Sigmoid colon (tissue), 7 donors: ENCODE measurements around the gene GTPBP4. TPM values are rescaled to one million over a fixed set of nuclear protein-coding genes. Genes with fewer than 3 reads are reported as not detected.

Source experiments
- DNase-seq: peaks from one replicate; pipeline ENCODE4 v3.0.0-alpha.2; 2019
- H3K27ac ChIP-seq, 4 donors: fragments of 200-600 bp; sonication (generic); one replicate each; pipeline ENCODE4 v1.5.1; 2016 to 2019; ENCODE audit warnings: mild to moderate bottlenecking in 1 of 4
- H3K27me3 ChIP-seq, 3 donors: fragments of 200-600 bp; sonication (generic); one replicate each; pipeline ENCODE4 v1.5.1; 2019; ENCODE audit warnings: mild to moderate bottlenecking in 1 of 3
- H3K36me3 ChIP-seq, 4 donors: fragments of 200-600 bp; sonication (generic); one replicate each; pipeline ENCODE4 v1.5.1; 2016 to 2019
- H3K4me1 ChIP-seq, 4 donors: fragments of 200-600 bp; sonication (generic); one replicate each; pipeline ENCODE4 v1.5.1; 2017 to 2019
- H3K4me3 ChIP-seq, 4 donors: fragments of 200-600 bp; sonication (generic); one replicate each; pipeline ENCODE4 v1.5.1; 2017 to 2019; ENCODE audit warnings: mild to moderate bottlenecking in 2 of 4, moderate library complexity in 1 of 4
- H3K9me3 ChIP-seq, 4 donors: fragments of 200-600 bp in 3 of 4; sonication (generic) in 3 of 4; one replicate each; pipeline versions ENCODE4 v1.5.1 to v1.6.1; 2013 to 2019
- EP300 ChIP-seq, 4 donors: sonication (generic); formaldehyde crosslinking; IDR thresholded peaks; one replicate each; pipeline ENCODE4 v1.6.1; 2017; ENCODE audit warnings: antibody characterized with exemption in 4 of 4
- POLR2A ChIP-seq, 2 donors: fragments of 450-650 bp; IDR thresholded peaks; one replicate each; pipeline ENCODE4 v1.6.1; 2016; ENCODE audit warnings: antibody characterized with exemption in 2 of 2, mild to moderate bottlenecking in 2 of 2, moderate library complexity in 2 of 2
- POLR2AphosphoS5 ChIP-seq, 4 donors: sonication (generic); formaldehyde crosslinking; IDR thresholded peaks; one replicate each; pipeline ENCODE4 v1.6.1; 2017; ENCODE audit warnings: antibody characterized with exemption in 4 of 4
- WGBS, 2 donors: extraction: QIAGEN DNeasy Blood & Tissue Kit; methylation state at CpG; one replicate each; pipeline ENCODE4 v1.1.7; 2013; 5-methylcytosine and 5-hydroxymethylcytosine counted together
- intact Hi-C: fragments of 100-400 bp; cut with DNase I; formaldehyde crosslinking; loops from one replicate; pipeline ENCODE4 v1.15.1; 2023
- polyA plus RNA-seq, 3 donors: library from polyadenylated mRNA; stranded (reverse); fragments of 200-250 nt; gene quantifications; one replicate each; pipeline ENCODE4 v1.2.3, GENCODE V29; 2013
- total RNA-seq, 4 donors: library from RNA; depleted of rRNA; stranded (reverse); fragments of >200 nt; gene quantifications; one replicate each; pipeline ENCODE4 v1.1.0, GENCODE V29; 2016
- TF ChIP-seq, protein P1 (sequence below), 4 experiments: fragments of 450-650 bp in 3 of 4; fragments of 200-600 bp in 1 of 4; IDR thresholded peaks; one replicate each; pipeline ENCODE4 v1.5.1; 2016 to 2019; ENCODE audit warnings: antibody characterized with exemption in 4 of 4, mild to moderate bottlenecking in 3 of 4, moderate library complexity in 2 of 4
- donor health status: healthy with polysubstance abuse.
- donor health status: Bipolar disorder and iron deficiency.
- donor health status: healthy.

The GTPBP4 gene
- total and polyA plus RNA-seq, 7 donors = 8.1 to 38.7 (median 16.8) TPM

DNA sequence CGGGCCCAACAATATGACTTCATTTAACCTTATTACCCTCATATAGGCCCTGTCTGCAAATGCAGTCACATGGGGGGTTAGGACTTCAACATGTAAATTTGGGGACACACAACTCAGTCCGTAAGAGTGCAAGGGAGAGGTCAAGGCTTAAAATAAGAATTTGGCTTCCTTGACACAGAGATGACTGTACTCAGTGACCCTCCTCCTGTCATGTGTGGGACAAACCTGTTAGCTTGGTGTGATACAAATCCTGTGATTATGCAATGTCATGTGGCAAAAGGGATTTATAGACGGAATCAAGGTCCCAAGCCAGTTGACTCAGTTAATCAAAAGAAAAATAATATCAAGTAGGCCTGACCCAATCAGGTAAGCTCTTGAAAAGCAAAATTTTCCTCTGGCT is 25.9 kb upstream of the GTPBP4 start:
- Histone ChIP-seq H3K27me3 (peaks cover 0 to 4% (median 0%) of the 10 kb centered on the region in 3 donors), H3K36me3 (no peaks in the 10 kb centered on the region), H3K27ac (no peak overlapping the region), H3K4me3 (no peak overlapping the region), H3K9me3 (no peaks in the 10 kb centered on the region), H3K4me1 (no peaks in the 10 kb centered on the region)
- no peak for DNase-seq
- intact Hi-C loops = no loop called here
- 93 to 95% methylated on average over 3 of the region's 3 CpGs for WGBS, 2 donors
- TF ChIP-seq EP300 (IDR thresholded peaks at IDR 0.05) (no peak), POLR2AphosphoS5 (IDR thresholded peaks at IDR 0.05) (no peak), POLR2A (IDR thresholded peaks at IDR 0.05) (no peak)
- TF ChIP-seq, protein P1, sequence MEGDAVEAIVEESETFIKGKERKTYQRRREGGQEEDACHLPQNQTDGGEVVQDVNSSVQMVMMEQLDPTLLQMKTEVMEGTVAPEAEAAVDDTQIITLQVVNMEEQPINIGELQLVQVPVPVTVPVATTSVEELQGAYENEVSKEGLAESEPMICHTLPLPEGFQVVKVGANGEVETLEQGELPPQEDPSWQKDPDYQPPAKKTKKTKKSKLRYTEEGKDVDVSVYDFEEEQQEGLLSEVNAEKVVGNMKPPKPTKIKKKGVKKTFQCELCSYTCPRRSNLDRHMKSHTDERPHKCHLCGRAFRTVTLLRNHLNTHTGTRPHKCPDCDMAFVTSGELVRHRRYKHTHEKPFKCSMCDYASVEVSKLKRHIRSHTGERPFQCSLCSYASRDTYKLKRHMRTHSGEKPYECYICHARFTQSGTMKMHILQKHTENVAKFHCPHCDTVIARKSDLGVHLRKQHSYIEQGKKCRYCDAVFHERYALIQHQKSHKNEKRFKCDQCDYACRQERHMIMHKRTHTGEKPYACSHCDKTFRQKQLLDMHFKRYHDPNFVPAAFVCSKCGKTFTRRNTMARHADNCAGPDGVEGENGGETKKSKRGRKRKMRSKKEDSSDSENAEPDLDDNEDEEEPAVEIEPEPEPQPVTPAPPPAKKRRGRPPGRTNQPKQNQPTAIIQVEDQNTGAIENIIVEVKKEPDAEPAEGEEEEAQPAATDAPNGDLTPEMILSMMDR (IDR thresholded peaks at IDR 0.05) = no peak

DNA sequence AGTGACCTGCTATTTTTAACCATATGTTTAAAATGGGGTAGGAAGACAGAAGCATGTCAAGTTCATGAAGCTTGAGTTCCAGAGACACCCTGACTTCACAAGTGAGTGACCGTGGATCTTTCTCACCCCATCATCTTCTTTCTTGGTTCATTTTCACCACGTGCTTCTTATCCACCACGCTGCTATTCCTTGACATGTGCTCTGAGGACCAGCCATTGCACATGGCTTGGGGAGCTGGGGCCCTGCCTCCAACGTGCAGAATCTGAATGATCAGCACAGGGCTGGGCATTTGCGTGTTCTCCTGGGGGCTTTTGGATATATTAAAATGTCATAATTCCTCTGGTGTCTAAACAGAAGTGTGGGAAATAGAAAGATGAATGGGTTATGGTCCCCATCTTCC is 25.0 kb upstream of the GTPBP4 start:
- 88 to 91% methylated on average over 5 of the region's 5 CpGs for WGBS, 2 donors
- TF ChIP-seq, protein P1 (IDR thresholded peaks at IDR 0.05) = no peak
- no peak for TF ChIP-seq POLR2AphosphoS5 (IDR thresholded peaks at IDR 0.05)
- TF ChIP-seq POLR2A (IDR thresholded peaks at IDR 0.05) = no peak
- TF ChIP-seq EP300 (IDR thresholded peaks at IDR 0.05) = no peak
- Histone ChIP-seq H3K4me3 (no peak overlapping the region), H3K4me1 (no peaks in the 10 kb centered on the region), H3K27ac (no peak overlapping the region), H3K9me3 (no peaks in the 10 kb centered on the region), H3K27me3 (peaks cover 0 to 4% (median 0%) of the 10 kb centered on the region in 3 donors), H3K36me3 (no peaks in the 10 kb centered on the region)
- intact Hi-C loops = no loop called here
- no peak for DNase-seq

DNA sequence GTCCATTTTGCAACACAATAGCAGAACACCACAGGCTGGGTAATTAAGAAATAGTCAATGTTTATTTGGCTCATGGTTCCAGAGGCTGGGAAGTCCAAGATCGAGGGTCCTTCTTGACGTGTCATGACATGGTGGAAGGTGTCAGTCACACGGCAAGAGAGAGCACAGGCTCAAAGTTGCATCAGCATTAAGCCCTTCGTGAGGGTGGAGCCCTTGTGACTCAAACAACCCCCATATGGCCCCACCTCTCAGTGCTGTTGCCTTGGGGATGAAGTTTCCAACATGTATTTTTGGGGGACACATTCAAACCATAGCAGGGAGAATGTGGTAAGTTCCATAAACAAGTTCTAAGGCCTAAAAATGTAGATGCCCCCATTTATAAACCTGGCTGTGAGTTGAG is 24.6 kb upstream of the GTPBP4 start:
- intact Hi-C loops = no loop called here
- no peaks in the 10 kb centered on the region for H3K9me3 ChIP-seq
- no peak overlapping the region for H3K27ac ChIP-seq
- DNase-seq = no peak
- H3K36me3 ChIP-seq = no peaks in the 10 kb centered on the region
- 94% methylated on average over 4 of the region's 4 CpGs for WGBS, 2 donors
- no peak overlapping the region for H3K4me3 ChIP-seq
- no peaks in the 10 kb centered on the region for H3K4me1 ChIP-seq
- TF ChIP-seq, protein P1 (IDR thresholded peaks at IDR 0.05) = no peak
- TF ChIP-seq POLR2AphosphoS5 (IDR thresholded peaks at IDR 0.05) (no peak), EP300 (IDR thresholded peaks at IDR 0.05) (no peak), POLR2A (IDR thresholded peaks at IDR 0.05) (no peak)
- H3K27me3 ChIP-seq = peaks cover 0 to 4% (median 0%) of the 10 kb centered on the region in 3 donors

DNA sequence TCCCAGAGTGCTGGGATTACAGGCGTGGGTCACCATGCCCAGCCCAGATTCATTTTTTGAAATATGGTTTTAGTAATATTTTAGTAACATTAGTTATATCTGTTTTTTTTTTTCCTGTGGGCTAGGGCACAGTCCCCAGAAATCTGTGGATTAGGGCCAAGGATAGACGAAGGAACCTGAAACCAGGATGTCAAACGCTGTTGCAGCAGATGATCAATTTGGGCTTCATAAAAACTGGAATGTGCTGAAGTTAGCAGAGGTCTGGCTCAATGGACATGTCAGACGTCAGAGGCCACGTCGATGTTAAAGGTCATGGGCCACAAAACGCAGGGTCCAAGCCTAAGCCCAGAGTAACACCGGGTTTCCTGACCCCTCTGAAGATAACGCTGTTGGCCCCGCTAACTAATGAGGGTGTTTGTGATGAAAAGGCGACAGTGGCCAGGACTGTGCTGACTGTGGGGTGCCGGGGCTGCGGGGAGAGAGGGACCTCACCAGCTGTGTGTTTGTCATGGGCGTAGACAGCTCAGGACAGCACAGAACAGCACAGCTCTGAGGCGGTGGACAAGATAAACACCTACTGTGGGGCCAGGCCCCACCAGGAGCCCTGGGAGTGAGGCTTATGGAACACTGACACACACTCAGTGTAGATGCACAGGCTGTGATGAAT is 23.8 kb upstream of the GTPBP4 start:
- WGBS, 2 donors = 87 to 92% methylated on average over 15 of the region's 15 CpGs
- no peaks in the 10 kb centered on the region for H3K36me3 ChIP-seq
- H3K9me3 ChIP-seq = no peaks in the 10 kb centered on the region
- no peak overlapping the region for H3K27ac ChIP-seq
- intact Hi-C loops = no loop called here
- H3K4me1 ChIP-seq = no peaks in the 10 kb centered on the region
- no peak overlapping the region for H3K4me3 ChIP-seq
- no peak for DNase-seq
- TF ChIP-seq, protein P1 (IDR thresholded peaks at IDR 0.05) = no peak
- TF ChIP-seq EP300 (IDR thresholded peaks at IDR 0.05) = no peak
- TF ChIP-seq POLR2AphosphoS5 (IDR thresholded peaks at IDR 0.05) = no peak
- no peak for TF ChIP-seq POLR2A (IDR thresholded peaks at IDR 0.05)
- no peaks in the 10 kb centered on the region for H3K27me3 ChIP-seq

DNA sequence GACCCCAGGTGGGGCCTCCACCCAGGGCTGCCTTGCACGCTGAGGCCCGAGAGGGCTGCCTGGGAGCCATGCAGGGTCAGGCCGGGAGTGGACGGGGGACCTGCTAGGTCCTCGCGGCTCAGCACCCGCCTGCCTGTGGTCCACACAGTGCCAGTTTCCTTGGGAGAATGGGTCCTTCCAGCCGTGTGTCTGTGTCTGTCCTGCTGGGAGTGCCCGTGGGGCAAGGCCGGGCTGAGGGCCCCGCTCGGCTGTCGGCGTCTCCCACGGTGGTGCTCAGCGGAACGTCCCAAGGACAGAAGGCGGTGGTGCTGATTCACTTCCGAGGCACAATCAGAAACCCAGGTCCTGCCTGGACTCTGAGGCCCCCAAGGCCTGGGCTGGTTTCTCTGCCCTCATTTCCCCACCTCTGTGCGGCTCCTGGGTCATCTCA is 23.2 kb upstream of the GTPBP4 start:
- DNase-seq = no peak
- Histone ChIP-seq H3K27ac (no peak overlapping the region), H3K4me1 (no peaks in the 10 kb centered on the region), H3K27me3 (no peaks in the 10 kb centered on the region), H3K36me3 (no peaks in the 10 kb centered on the region), H3K9me3 (no peaks in the 10 kb centered on the region), H3K4me3 (no peak overlapping the region)
- no peak for TF ChIP-seq POLR2A (IDR thresholded peaks at IDR 0.05)
- no peak for TF ChIP-seq POLR2AphosphoS5 (IDR thresholded peaks at IDR 0.05)
- TF ChIP-seq EP300 (IDR thresholded peaks at IDR 0.05) = no peak
- TF ChIP-seq, protein P1 (IDR thresholded peaks at IDR 0.05) = no peak
- WGBS, 2 donors = 90 to 95% methylated on average over 20 of the region's 20 CpGs
- intact Hi-C loops = no loop called here
